Activated effector memory CD4-positive, alpha-beta T cell treated with anti-CD3 and anti-CD28 coated beads, Interleukin-2, amount 50 U/mL, for 16 hours (primary cell): ENCODE results near the gene NDEL1.

Source experiments
- DNase-seq: peaks from one replicate; pipeline ENCODE4 v3.0.0-alpha.2; 2020

Gene NDEL1

DNA sequence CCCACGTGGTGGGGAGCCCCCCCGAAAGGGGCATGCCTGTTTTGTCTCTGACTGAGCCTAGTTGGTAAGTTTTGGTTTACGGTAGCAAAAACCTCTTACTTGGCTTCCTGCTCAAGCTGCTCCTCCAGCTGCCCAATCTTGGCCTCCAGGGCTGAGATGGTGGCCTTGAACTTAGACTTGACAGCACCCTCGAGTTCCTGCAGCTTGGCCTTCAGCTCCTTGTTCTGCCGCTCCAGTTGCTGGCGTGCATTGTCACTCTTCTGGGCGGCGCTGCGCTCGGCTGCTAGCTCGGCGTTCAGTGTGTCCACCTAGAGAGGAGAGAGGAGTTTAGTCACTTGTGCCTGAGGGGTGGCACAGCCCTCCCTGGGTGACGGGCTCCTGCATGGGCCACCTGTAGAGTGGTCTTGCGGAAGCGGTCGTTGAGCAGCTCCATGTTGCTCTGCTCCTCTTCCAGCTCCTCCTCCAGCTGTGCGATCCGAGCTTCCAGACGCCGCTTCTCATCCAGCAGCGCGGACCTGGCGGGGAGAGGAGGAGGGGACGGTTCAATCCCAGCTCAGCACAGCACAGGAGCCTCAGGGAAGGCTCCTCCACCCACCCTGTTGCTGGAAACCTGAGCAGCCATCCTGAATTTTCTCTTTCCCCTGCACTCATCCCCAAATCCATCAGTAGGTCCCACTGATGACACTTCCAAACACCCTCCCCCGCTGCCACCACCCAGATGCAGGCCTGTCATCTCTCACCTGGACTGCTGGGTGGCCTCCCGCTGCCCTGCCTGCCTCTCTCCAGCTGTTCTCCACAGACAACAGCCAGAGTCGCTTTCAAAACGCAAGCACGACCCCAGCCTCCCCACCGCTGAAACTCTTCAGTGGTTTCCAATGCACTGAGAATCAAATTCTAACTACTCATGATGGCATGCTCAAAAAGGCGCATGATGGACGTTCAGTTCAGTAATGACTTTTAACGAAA is 44.6 kb downstream of the NDEL1 start:
- no peak for DNase-seq

DNA sequence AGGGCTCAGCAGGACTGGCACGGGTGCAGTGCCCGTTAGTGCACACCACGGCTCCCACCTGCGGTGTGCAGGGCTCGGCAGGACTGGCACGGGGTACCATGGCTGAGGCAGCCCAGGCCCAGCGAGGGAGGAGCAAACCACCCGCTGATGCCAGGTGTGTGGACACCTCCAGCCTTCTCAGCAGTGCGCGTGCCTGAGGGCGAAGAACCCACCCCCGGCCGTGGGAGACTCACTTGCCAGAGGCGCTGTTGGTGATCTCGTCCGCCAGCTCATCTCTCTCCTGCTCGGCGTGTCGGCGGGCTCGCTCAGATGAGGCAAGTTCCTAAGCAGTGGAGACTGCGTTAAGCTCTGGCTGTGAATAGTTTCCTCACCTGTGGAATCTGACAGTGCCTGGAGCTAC is 45.4 kb downstream of the NDEL1 start:
- no peak for DNase-seq

DNA sequence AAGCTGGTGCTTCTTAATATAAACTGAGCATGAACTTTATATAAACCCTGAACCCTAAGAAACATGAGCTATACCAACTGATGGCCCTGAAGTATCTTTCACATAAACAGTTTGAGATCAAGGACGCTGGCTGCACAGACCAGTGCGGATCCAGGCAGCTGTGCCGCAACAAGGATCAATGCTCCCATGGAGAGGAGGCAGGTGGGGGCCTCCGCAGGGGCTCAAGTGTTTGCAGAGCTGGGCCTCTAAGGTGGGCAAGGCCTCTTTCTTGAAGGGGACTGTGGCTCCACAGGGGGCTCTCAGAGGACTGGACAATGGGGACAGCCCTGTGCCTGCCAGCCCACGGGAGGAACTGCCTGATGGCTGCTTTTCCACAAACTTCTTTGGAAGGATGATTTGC is 46.0 kb downstream of the NDEL1 start:
- DNase-seq = no peak

DNA sequence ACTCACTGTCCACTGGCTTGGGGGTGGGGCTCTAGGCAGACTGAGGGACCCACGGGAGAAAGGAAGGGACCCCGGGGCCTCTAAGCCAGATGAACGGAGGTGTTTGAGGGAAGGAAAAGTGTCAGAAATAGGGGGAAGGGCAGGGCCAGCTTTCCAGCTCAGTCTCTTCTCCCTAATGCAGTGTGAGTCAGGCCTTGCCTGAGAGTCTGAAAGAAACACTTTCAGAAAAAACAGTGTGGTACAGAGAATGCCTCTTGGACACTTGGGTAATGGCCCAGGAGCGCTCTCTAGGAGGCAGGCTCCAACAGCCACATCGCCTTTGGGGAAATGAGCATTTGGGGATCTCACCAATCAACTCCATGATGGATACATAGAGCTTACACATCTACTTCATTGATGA is 46.9 kb downstream of the NDEL1 start:
- no peak for DNase-seq

GRCh38 chr17:8484465-8484864 is 48.8 kb downstream of the NDEL1 start:
- DNase-seq = no peak

GRCh38 chr17:8485491-8485890 is 49.8 kb downstream of the NDEL1 start:
- no peak for DNase-seq

- DNase-seq = no peak
Observed at GRCh38 chr17:8487130-8487645, 51.5 kb downstream of the NDEL1 start.

DNA sequence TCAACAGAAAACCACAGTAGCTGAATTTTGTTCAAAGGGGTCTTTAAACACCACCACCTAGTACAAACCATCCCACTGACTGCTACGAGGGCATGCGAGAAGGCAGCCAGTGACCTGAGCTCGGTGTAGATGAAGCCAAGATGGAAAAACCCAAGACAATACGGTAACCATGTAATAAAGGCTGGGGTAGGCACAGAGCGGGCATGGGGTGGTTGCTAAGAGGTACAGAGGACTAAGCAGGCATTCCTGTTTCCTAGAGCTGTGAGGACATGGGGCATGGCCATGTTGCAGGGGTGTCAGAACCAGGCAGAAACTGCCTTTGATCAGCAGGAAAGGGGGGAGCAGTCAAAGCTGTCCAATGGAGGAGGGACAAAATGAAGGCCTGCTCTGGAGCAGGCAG is 52.1 kb downstream of the NDEL1 start:
- no peak for DNase-seq

DNA sequence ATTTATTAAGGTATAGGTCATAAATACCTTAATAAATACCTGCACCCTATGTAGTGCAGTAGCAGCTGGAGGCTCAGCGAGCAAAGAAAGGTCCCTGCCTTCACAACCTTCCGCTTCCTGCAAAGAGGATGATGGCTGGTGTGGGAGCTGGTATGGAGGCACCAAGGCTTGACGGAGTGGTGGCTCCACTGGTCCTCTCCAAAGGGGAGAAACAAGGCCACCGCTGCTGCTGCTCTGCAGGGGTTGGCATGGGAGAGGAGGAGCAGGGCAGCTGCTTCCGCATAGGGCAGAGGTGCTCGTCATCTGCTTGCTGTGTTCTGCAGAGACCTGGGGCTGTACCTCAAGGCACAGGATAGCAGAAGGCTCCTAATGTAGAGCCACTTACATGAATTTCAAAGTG is 52.8 kb downstream of the NDEL1 start:
- no peak for DNase-seq

DNA sequence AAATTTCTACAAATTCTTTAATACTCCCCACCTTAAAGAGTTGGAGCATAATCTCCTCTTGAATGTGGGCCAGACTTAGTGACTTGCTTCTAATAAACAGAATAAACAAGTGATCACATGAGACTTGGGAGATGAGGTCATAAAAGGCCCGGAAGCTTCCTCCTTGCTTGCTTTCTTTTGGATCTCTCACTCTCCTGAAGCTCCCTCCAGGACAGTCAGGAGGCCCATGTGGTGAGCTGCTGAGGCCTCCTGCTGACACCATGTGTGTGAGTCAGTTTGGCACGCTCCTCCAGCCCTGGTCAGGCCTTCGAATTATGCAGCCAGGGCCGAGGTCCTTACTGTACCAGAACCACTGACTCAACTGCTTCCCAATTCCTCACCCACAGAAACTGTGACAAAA is 53.2 kb downstream of the NDEL1 start:
- DNase-seq = no peak

DNA sequence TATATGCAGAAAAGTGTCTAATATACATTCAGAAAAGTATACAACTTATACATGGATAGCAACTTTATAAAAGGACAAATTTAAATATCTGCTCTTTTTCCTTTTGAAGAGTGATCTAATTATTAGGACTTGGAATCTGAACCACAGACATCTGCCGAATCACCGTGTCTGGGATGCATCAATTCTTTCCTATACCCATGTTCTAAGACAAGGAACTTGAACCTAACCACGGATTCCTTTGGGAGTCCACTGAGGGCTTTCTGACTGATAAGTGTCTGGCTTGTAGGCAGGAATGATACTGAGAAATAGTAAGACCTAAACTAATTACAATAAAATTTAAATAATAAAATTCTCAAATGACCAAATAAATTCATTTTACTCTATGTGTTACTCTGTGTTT is 54.2 kb downstream of the NDEL1 start:
- no peak for DNase-seq

DNA sequence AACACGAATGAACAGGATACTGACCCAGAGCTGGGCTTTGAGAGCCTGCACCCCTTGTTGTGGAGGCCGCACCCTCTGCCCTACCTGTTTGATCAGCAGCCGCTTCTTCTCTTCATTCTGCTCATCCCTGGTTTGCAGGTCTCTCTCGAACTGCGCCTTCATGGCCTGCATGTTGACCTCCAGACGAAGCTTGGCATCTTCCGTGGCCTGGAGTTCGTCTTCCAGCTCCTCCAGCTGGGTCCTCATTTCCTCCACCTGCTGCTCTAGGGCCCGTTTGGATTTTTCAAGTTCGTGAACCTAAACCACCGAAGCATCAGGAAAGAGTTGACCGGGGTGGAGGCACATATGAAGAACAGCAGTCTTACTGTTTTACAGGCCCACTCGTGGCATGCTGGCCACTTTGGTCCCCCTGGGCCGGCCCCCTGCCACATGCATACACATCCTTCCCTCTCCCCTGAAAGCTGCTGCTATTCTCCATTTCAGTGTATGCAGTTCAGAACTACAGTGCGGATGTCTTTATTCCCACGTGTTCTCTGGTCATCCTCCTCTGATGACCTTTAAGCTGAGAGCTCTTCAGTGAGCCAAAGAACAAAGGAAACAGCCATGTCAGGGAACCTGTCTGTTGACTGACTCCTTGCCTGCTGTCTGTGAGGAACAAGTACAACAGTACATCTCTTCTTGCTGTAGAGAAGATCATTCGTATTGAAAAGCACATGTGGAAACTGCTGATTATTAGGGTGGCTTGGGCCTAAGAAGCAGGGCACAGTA is 54.8 kb downstream of the NDEL1 start:
- DNase-seq = no peak

GRCh38 chr17:8492121-8492520 is 56.4 kb downstream of the NDEL1 start:
- no peak for DNase-seq

DNA sequence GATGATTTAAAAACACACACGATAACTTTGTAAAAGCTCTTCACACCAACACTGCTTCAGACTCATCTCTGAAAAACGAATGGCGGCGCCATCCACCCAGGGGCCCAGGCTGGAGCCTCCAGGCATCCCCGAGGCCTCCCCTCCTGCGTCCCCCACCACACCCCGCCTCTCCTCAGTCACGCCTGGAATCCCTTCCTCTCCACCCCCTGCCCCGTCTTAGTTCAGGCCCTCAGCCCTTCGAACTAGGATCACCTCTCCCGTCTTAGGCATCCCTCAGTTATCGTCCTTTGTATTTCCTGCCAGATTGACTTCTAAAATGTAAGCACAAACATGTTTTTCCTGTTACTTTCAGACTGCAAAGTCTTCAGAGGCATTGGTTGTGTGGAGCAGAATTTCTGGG is 58.3 kb downstream of the NDEL1 start:
- no peak for DNase-seq

GRCh38 chr17:8494506-8495111 is 58.9 kb downstream of the NDEL1 start:
- DNase-seq = no peak

DNA sequence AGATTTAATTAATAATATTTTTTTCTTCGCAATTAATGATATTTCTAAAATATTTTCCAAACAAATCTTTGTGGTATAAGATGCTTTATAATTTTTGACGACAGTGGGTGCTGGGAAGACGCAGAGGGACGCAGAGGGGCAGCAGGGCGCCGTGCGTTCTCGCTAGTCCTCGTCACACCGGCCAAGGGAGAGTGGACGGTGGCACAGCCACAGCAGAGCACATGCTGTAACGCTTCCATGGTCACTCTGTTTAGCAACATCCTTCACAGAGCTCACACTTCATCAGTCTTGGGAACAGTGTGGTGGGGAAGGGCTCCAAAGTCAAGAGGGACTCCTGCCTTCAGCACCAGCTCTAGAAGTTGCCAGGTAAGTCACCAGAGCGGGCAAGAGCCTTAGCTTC is 60.4 kb downstream of the NDEL1 start:
- no peak for DNase-seq

DNA sequence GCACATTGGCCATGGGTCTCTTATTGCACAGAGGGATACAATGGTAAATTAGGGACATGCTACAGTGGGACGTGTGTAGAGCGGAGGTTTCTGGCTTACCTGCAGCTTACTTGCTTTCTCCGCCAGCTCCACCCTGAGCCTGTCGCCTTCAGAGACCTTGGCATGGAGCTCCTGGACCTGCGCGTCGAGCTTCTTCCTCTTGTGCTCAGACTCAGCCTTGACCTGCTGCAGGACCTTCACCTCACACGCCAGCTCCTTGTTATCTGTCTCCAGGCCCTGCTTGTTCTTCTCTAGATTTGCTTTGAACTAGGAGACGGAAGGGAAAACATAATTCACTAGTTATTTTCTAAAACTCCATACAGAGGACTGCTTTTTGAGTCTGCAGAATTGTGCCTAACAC is 63.5 kb downstream of the NDEL1 start:
- DNase-seq = no peak

DNA sequence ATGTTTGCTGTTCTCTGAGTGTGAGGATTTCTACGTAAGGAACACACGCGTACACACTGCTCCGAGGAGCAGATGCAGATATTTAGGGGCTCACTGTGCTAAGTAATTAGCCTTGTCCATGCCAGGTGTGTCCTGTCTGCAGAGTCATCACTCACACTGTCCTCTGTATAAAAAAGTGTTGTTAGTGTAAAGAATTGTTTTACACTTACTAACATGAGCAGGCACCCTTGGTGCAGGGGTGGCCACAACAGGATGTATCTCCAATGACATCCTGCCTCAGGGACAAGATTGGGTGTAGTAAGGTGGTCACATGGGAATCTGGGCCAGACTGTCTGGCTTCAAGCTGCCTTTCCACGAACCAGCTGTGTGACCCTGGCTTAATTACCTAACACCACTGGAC is 63.9 kb downstream of the NDEL1 start:
- DNase-seq = no peak

- no peak for DNase-seq
Observed at GRCh38 chr17:8500609-8501008, 64.9 kb downstream of the NDEL1 start.

DNA sequence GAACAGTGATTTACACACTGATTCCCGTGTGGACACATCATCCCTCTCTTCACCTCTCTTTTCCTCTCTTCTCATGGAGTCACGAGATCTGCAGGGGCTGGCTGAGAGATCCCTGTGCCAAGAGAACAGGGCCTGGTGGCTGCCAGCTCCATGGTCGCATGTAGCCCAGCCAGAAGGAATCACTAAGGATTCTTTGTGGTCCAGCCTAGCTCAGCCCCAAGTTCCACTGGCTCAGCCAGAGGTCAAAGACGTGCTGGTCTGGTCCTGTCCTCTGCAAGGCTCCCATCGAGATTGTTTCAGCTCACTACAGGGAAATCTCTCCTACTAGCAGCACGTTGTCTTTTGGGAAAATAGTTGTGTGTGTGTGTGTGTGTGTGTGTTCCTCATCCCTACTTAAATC is 66.4 kb downstream of the NDEL1 start:
- DNase-seq = no peak

- DNase-seq = no peak
Observed at GRCh38 chr17:8503368-8503767, 67.7 kb downstream of the NDEL1 start.

DNA sequence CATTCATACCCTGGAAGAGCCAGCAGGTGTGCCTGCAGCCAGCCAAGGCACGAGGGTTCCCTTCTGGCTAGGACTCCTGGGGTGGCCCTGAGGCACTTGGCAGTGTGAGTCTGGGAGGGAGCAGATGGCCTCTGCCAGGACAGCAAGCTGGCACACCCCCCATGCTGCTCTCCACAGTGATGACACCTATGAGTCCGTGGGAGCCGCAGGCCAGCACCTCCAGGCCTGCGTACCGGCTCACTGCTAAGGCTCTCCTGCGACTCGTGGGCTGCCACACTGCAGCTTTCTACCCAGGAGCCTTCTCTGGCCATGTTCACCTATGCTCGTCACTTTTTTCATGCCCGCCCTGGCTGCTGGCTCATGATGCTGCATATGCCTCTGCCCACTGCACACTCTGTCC is 68.1 kb downstream of the NDEL1 start:
- no peak for DNase-seq

GRCh38 chr17:8504460-8505207 is 69.0 kb downstream of the NDEL1 start:
- no peak for DNase-seq
